Parathyroid adenoma (tissue), 2 donors: Measurements from ENCODE around the gene GALNT9.

Experiments
- H2AFZ ChIP-seq: fragments of 300-600 bp; sonication (generic); one replicate; pipeline ENCODE4 v1.7.0; 2017; ENCODE audit warnings: antibody characterized with exemption, mild to moderate bottlenecking
- H3K27ac ChIP-seq: fragments of 300-600 bp; sonication (generic); one replicate; pipeline ENCODE4 v1.7.0; 2017
- H3K27me3 ChIP-seq: fragments of 300-600 bp; sonication (generic); one replicate; pipeline ENCODE4 v1.7.0; 2017; ENCODE audit warnings: low read length; ENCODE audit not compliant: control insufficient read depth, insufficient read depth
- H3K36me3 ChIP-seq: fragments of 300-600 bp; sonication (generic); one replicate; pipeline ENCODE4 v1.7.0; 2017; ENCODE audit warnings: low read length; ENCODE audit not compliant: control insufficient read depth, insufficient read depth
- H3K4me1 ChIP-seq: fragments of 300-600 bp; sonication (generic); one replicate; pipeline ENCODE4 v1.7.0; 2017; ENCODE audit warnings: control low read depth
- H3K4me2 ChIP-seq: fragments of 300-600 bp; sonication (generic); one replicate; pipeline ENCODE4 v1.7.0; 2017; ENCODE audit warnings: low read length
- H3K4me3 ChIP-seq: fragments of 300-600 bp; sonication (generic); one replicate; pipeline ENCODE4 v1.7.0; 2017; ENCODE audit warnings: low read depth, low read length
- H3K79me2 ChIP-seq: fragments of 300-600 bp; sonication (generic); one replicate; pipeline ENCODE4 v1.7.0; 2017; ENCODE audit warnings: control low read depth
- H3K9ac ChIP-seq: fragments of 300-600 bp; sonication (generic); one replicate; pipeline ENCODE4 v1.7.0; 2017; ENCODE audit warnings: mild to moderate bottlenecking
- H3K9me3 ChIP-seq: fragments of 300-600 bp; sonication (generic); one replicate; pipeline ENCODE4 v1.7.0; 2017; ENCODE audit warnings: low read length; ENCODE audit not compliant: control insufficient read depth
- TF ChIP-seq, protein P1 (sequence below): fragments of 300-600 bp; sonication (generic); IDR thresholded peaks from one replicate; pipeline ENCODE4 v1.7.0; 2017; ENCODE audit warnings: antibody characterized with exemption, mild to moderate bottlenecking
- donor health status: primary hyperparathyroidism.

GALNT9 gene

DNA sequence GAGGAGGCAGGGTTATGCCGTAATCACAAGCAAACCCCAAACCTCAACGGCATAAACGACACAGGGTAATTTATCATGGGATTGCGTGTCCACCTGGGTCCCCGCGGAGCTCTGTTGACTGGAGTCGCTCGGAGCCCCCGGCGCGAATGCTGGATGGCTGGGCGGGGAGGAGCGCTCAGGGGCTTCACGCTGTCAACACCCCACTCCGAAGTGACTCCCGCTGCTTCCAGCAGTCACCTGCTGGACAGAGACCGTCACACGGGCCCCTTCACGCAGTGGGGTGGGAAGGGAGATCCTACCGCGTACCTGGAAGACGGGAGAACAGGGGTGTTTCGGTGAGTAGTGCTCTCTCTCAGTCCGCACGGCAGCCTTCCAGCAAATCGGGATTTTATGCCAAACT lies 4.4 kb upstream of the GALNT9 start:
- no peak overlapping the region for H3K4me3 ChIP-seq
- peaks cover 2% of the 10 kb centered on the region for H3K27me3 ChIP-seq

DNA sequence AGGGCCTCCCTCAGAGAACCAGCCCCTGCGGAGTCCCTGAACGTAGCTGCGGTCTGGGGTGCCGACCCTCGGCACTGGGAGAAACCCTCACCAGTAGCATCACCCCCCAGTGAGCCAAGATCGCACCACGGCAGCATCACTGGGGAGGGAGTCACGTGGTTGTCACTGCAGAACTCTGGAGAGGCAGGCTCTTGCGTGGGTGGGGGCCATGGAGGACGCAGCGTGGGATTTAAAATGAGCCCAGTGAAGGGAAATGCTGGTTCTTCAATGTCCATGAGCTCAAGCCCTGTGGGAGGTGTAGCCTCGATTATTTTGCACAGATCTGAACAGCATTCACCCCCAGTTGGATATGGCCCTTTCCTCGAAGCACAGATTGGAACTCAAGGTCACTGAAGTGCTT lies 3.9 kb upstream of the GALNT9 start:
- Histone ChIP-seq H3K9ac (no peak overlapping the region), H3K27me3 (peaks cover 6% of the 10 kb centered on the region), H3K4me1 (no peaks in the 10 kb centered on the region), H2AFZ (no peak overlapping the region), H3K4me2 (no peak overlapping the region), H3K27ac (no peak overlapping the region), H3K4me3 (no peak overlapping the region), H3K79me2 (no peaks in the 10 kb centered on the region), H3K36me3 (no peaks in the 10 kb centered on the region), H3K9me3 (no peaks in the 10 kb centered on the region)
- TF ChIP-seq, protein P1, sequence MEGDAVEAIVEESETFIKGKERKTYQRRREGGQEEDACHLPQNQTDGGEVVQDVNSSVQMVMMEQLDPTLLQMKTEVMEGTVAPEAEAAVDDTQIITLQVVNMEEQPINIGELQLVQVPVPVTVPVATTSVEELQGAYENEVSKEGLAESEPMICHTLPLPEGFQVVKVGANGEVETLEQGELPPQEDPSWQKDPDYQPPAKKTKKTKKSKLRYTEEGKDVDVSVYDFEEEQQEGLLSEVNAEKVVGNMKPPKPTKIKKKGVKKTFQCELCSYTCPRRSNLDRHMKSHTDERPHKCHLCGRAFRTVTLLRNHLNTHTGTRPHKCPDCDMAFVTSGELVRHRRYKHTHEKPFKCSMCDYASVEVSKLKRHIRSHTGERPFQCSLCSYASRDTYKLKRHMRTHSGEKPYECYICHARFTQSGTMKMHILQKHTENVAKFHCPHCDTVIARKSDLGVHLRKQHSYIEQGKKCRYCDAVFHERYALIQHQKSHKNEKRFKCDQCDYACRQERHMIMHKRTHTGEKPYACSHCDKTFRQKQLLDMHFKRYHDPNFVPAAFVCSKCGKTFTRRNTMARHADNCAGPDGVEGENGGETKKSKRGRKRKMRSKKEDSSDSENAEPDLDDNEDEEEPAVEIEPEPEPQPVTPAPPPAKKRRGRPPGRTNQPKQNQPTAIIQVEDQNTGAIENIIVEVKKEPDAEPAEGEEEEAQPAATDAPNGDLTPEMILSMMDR, result no peak

More for the DNA sequence above, 4.4 kb upstream of the GALNT9 start:
- Histone ChIP-seq H3K36me3 (no peaks in the 10 kb centered on the region), H3K9ac (no peak overlapping the region), H3K27ac (no peak overlapping the region), H3K9me3 (no peaks in the 10 kb centered on the region), H3K4me1 (no peaks in the 10 kb centered on the region), H2AFZ (no peak overlapping the region), H3K79me2 (no peaks in the 10 kb centered on the region), H3K4me2 (no peak overlapping the region)
- TF ChIP-seq, protein P1, result no peak

DNA sequence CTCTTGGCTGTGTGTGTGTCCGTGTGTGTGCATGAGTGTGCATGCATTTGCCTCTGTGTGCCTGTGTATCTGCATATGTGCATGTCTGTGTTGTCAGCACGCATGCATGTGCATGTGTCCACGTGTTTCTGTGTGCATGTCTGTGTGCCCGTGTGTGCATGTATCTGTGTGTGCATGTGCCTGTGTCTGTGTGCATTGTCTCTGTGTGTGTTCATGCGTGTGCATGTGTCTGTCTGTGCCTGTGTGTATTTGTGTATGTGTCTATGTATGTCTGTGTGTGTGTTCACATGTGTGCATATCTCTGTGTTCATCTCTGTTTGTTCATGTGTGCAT lies 1.1 kb upstream of the GALNT9 start:
- Histone ChIP-seq H3K4me3 (no peak overlapping the region), H2AFZ (no peak overlapping the region), H3K4me1 (no peaks in the 10 kb centered on the region), H3K79me2 (no peaks in the 10 kb centered on the region), H3K9ac (no peak overlapping the region), H3K4me2 (no peak overlapping the region), H3K9me3 (no peaks in the 10 kb centered on the region), H3K36me3 (no peaks in the 10 kb centered on the region), H3K27ac (no peak overlapping the region), H3K27me3 (peaks cover 6% of the 10 kb centered on the region)
- TF ChIP-seq, protein P1, result no peak

DNA sequence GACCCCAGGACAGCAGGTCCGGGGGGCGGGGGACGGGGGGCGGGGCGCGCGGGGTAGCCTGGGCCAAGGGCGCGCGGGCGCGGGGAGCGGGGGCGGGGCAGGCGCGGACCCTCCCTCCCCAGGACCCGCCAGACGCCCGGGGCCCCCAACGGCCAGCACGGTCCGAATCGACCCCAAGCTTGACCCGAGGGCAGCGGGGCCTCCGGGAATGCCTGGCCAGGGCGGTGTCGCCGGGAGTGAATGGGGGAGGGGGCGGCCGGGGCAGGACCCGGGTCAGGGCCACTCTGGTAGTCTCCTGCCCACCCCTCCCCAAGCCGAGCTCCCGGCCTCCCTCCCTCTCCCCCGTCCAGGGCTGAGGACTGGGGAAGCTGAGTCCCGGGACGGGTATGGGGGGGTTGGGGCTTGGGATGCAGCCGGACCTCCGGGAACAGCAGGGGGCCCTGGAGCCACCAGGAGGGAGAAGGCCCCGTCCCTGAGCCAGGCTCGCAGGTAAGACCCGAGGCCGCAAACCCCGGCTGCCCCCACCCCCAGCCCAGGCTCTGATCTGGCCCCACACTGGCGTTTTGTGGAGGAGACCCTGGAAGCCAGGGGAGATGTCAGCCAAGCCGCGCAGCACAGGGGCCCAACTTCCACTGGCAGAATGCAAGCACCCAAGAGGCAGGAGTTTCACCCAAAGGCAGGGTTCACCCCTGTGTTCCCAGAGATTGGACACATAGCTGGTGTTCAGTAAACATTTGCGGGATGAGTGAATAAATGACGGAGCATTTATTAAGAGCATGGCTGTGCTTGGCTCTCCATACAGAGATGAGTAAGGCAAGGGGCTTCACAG lies 545 bp upstream of the GALNT9 start:
- no peak overlapping the region for H3K4me3 ChIP-seq
- H3K27me3 ChIP-seq, result peaks cover 6% of the 10 kb centered on the region
- H3K4me2 ChIP-seq, result no peak overlapping the region
- no peaks in the 10 kb centered on the region for H3K9me3 ChIP-seq
- H3K79me2 ChIP-seq, result no peaks in the 10 kb centered on the region
- H2AFZ ChIP-seq, result no peak overlapping the region
- TF ChIP-seq, protein P1, result no peak
- H3K4me1 ChIP-seq, result no peaks in the 10 kb centered on the region
- H3K36me3 ChIP-seq, result no peaks in the 10 kb centered on the region
- no peak overlapping the region for H3K9ac ChIP-seq
- H3K27ac ChIP-seq, result no peak overlapping the region
